GM18951 (cell line): ENCODE data around the gene ABI1.
"Not testable (repeated sequence)": the region's sequence is repeated elsewhere in the genome, so short reads cannot be mapped to it uniquely, and the experiment has no call there.

Source experiments
- POLR2A ChIP-seq: IDR thresholded peaks from 4 replicates; pipeline ENCODE4 v1.6.1; 2011; ENCODE audit warnings: mild to moderate bottlenecking; ENCODE audit not compliant: insufficient read length, insufficient read depth; ENCODE audit errors: extremely low read depth
- in situ Hi-C: fragments of 300-500 bp; cut with MboI; formaldehyde crosslinking; loops from one replicate; pipeline ENCODE4 v1.12.0; 2022; ENCODE audit warnings: low sequenced_read_pairs, mixed read lengths, inconsistent platforms; ENCODE audit not compliant: unreplicated experiment

The ABI1 gene

DNA sequence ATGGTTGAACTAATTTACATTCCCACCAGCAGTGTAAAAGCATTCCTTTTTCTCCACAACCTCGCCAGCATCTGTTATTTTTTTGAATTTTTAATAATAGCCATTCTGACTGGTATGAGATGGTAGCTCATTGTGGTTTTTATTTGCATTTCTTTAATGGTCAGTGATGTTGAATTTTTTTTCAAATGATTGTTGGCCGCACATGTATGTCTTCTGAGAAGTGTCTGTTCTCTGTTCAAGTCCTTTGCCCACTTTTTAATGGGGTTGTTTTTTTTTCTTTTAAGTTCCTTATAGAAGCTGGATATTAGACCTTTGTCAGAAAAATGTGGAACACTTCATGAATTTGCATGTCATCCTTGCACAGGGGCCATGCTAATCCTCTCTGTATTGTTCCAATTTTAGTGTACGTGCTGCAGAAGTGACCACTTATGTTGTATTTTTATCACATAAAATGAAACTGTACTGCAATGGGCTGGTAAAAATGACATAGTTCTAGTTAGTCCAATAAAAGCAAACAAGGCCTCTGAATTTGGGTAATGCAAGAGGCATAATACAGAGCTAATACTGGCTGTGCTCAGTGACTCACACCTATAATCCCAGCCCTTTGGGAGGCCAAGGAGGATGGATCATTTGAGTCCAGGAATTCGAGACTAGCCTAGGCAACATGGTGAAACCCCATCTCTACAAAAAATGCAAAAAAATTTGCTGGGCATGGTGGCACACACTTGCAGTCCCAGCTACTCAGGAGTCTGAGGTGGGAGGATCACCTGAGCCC lies 70.3 kb downstream of the ABI1 start:
- TF ChIP-seq POLR2A = no peak
- in situ Hi-C loops = no loop called here

DNA sequence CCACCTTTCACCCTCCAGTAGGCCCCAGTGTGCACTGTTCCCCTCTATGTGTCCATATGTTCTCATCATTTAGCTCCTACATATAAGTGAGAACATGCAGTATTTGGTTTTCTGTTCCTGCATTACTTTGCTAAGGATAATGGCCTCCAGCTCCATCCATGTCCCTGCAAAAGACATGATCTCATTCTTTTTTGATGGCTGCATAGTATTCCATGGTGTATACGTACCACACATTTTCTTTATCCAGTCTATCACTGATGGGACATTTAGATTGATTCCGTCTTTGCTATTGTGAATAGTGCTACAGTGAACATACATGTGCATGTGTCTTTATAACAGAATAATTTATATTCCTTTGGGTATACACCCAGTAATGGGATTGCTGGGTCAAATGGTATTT lies 71.0 kb downstream of the ABI1 start:
- in situ Hi-C loops = not testable (repeated sequence)

DNA sequence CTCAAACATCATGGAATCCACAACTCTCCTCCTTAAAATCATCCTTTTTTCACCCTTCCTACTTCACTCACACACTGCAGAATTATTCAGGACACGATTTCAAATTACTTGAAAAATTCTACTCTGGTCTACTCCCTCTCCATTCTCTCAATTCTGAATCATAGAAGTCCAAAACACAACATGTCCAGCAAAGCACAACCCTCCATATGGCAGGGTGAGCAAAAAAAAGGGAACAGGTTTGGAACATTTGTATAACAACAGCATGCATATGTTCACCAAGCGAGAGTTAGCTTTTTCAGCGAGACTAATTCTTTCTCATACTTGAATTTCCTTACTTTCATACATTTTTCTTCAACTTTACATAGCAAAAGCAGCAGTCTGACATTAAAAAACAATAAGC lies 73.4 kb downstream of the ABI1 start:
- in situ Hi-C loops = no loop called here
- TF ChIP-seq POLR2A = no peak

DNA sequence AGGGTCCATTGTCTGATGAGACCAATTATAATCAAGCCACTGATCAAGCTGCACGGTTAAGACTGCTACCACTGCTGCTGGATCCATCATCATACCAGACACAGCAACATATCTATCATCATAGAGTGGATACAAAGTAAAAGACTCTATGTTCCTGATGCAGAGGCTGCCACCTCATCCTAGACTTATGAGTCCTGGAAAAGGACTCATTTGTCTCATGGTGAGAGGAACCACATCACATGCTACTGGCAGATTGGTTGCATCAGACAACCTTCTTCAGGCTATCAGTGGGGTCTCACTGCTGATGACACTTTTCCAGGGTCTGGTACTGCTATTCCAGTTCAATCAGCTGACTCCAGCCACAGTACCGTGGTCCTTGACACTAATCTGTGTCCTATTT lies 79.0 kb downstream of the ABI1 start:
- in situ Hi-C loops = no loop called here
- TF ChIP-seq POLR2A = no peak

DNA sequence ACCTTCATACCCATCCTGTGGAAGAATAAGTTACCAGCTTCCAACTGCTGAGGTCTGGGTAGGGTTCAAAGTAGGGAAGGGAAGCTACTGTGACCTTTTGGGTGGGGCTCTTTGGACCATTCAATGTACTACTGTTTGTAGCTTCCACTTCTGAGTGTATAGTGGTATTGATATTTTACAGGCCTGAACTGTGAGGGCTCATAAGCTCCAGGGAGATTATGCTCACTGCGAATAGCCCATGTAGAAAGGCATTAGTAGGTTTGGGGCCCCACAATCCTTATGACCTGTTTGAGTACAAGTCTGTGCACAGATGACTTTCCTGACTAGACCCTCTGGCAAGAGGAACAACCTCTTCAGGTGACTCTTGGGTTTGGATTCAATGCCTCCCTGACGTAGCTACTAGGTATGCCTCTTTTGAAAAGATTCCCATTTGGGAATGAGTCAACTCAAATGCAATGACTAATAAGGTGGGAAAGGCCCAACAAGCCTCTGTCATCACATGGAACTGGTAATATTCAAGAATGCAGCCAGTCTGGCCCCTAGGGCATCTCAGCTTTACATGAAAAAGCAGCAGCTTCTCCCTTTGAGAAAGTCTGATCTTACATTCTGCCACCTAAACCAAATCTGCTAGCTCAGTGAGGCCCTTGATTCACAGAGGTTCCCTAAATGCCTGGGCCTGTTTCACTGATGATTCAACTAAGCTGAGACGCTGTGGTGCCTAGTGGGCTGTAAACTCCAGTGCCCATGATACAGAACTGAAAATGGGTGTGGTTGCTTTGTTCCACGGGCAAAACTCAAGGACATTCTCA lies 79.8 kb downstream of the ABI1 start:
- in situ Hi-C loops = no loop called here
- no peak for TF ChIP-seq POLR2A

DNA sequence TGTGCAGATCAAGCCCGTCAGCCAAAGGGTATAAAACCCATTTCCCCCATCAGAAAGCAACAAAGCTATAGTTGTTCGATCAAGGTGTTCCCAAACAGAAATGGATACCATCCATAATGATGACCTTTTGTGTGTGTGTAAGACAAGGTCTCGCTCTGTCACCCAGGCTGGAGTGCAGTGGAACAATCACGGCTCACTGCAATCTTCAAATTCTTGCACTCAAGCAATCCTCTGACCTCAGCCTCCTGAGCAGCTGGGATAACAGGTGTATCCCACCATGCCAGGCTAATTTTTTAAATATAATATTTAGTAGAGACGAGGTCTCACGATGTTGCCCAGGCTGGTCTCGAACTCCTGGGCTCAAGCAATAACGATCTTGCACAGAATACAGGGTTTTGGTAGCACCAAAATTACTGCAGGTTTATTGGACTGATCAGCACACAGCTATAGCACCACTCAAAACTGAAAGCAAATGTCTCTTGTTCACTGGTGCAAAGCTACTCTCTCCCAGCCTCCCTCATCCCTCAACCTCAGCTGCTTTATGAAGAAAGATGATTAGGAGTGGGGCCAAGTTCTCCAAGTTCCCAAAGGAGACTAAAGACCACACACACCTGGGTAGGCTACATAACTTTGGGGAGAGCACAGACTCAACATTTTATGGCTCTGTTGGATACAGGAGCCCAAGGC lies 80.5 kb downstream of the ABI1 start:
- in situ Hi-C loops = no loop called here
- TF ChIP-seq POLR2A = no peak

DNA sequence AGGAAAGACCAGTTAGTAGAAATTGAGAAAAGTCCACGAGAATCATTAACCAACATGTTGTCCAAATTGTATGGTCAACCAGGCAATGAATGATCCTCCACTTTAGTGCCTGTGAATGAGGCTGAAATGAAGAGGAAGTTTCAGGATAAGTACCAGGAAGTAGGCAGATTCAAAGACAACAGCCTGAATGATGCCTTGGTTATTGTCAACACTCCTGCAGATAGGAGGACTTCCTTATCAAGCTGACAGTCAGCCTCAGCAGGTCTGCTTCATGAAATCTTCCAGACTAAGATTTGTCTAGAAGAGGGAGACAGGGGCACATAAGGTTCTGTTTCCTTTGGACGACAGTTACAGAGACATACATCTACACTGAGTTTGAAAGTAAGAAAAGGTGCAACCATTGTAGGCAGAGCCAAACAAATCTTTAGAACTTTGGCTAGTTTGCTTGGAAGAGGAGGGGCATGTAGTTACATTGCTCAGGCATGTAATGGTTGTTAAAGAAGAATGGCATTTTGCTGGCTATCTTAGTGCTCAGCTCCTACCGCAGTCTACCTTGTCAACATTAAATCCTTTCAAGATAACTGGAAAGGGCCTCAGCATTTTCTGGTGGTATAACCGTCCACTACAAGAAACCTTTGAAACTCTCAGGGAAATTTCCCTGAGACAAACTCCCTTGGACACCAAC lies 81.4 kb downstream of the ABI1 start:
- no peak for TF ChIP-seq POLR2A
- in situ Hi-C loops = no loop called here

DNA sequence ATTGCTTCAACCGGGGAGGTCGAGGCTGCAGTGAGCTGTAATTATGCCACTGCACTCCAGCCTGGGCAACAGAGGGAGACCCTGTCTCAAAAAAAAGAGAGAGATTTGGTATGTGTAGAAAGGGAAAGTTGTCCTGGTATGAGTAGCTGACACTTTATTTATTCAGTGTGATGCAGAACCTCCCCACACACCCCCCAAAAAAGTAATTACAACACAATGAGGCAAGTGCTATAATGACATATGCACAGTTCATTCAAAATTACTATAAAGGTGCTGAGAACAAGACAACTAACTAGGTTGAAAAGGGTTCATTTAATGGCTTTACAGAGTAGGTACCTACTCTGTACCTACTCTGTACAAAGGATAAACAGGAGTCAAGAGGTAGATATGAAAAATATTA lies 83.1 kb downstream of the ABI1 start:
- no peak for TF ChIP-seq POLR2A
- in situ Hi-C loops = no loop called here

DNA sequence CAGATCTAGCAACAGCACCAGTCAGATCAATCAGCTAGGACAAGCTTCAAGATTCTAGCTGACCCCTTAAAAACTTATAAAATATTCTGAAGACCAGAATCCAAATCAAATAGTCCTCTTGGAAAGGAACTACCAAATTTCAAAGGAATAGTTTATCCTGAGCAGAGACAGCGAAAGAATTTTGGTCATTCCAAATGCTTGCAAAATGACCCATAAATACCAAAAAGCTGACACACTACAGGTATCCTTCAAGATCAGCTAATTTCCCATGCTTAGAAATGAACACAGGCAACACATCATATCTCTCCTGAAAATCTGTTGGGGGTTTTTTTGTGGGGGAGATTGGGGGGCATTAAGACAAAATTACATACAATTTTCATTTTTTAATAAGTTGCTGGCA lies 84.5 kb downstream of the ABI1 start:
- no peak for TF ChIP-seq POLR2A
- in situ Hi-C loops = no loop called here

DNA sequence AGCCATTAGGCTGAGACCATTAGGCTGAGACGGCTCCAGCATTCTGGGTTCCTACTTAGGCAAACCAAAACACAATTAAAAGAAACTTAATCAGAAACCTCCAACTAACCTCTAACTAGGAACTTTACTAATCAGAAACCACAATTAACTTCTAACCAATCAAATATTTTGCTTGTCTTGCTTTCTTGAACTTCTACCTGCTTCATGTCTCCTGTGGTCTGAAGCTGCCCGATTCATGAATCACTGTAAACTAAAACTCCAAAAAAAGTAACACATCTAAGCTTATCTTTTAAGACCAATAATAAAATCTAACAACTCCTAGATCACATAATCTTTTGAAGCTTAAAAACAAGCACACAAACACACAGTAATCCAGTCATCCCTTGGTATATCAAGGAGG lies 87.1 kb downstream of the ABI1 start:
- in situ Hi-C loops = no loop called here
- TF ChIP-seq POLR2A = no peak

DNA sequence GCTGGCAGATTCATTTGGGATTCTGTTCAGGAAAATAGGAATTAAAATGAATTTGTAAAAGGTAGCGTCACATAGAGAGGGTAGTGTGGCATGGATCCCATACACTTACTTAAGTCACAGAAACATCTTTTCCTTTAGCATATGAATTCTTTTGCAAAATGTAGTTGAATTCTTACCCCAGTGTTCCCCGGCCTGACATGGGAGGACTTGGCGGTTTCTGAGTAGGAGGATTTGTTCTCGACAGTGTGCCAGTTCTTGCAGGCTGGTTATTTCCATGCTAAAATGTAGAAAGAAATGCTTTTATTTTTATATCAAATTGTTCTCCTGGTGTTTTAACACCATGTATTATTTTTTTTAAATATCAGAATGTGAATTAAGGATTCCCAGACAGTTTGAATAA lies 90.7 kb downstream of the ABI1 start:
- in situ Hi-C loops = no loop called here
- no peak for TF ChIP-seq POLR2A

DNA sequence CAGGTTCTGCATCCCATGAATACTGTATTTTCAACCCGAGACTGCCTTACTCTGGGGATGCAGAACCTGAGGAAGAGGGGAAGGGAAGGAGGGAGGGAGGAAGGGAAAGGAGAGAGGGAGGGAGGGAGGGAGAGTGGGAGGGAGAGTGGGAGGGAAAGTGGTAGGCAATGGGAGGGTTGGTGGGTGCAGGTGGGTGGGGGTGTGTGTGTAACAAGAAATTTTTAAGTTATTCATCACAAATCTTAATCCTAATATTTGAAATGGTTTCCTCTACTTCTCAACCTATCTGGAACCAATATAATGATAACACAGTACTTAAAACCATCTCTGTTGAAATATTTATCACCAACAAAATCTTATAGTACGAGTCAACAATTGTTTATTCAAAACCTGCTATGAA lies 95.2 kb downstream of the ABI1 start:
- in situ Hi-C loops = no loop called here
- TF ChIP-seq POLR2A = no peak

DNA sequence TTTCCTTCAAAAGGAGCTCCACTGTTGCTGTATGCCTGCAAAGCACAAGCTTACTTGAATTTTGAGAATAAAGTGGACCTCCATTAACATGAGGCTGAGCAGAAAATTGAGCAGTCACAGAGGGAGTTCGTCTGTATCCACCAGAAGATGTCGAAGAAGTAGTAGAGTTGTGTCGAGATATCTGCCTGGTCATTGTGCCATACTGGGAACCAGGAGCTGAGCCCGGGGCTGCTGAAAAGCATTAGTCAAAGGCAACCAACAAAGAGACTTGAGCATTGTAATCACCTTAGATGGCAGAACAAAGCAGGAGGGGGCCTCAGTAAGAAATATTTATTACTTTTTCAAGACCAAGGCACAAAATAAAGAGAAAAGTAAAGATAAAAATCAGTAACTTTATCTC lies 101.8 kb downstream of the ABI1 start:
- no peak for TF ChIP-seq POLR2A
- in situ Hi-C loops = no loop called here
